CD4-positive, alpha-beta T cell treated with Interleukin-17A for 1 hour (primary cell): Measurements from ENCODE around the gene ZNF14.
"Not testable (repeated sequence)": the region's sequence is repeated elsewhere in the genome, so short reads cannot be mapped to it uniquely, and the experiment has no call there.

Experiments used
- DNase-seq: peaks from one replicate; pipeline ENCODE4 v3.0.0-alpha.2; 2020

The ZNF14 gene

GRCh38 chr19:19686580-19686979 lies 46.3 kb downstream of the ZNF14 start:
- no peak for DNase-seq

- DNase-seq = not testable (repeated sequence)
Observed at GRCh38 chr19:19686119-19686518, 46.8 kb downstream of the ZNF14 start.

- DNase-seq = no peak
Observed at GRCh38 chr19:19679176-19680073, 53.5 kb downstream of the ZNF14 start.

- DNase-seq = no peak
Observed at GRCh38 chr19:19677579-19677978, 55.3 kb downstream of the ZNF14 start.

GRCh38 chr19:19674315-19674714 lies 58.6 kb downstream of the ZNF14 start:
- DNase-seq = no peak

GRCh38 chr19:19672816-19673215 lies 60.1 kb downstream of the ZNF14 start:
- no peak for DNase-seq

- DNase-seq = no peak
Observed at GRCh38 chr19:19670070-19670551, 62.8 kb downstream of the ZNF14 start.

GRCh38 chr19:19668230-19669012 lies 64.5 kb downstream of the ZNF14 start, which contains the start of gene ZNF101:
Gene ZNF101 (plus strand): TSS chr19:19668839. CDS start chr19:19668964, 125 bp downstream.
- DNase-seq = peak; percentile 96

GRCh38 chr19:19665420-19665948 lies 67.4 kb downstream of the ZNF14 start:
- DNase-seq = not testable (repeated sequence)

- peak; percentile 98 for DNase-seq
Observed at GRCh38 chr19:19663256-19664120, 69.4 kb downstream of the ZNF14 start, which contains the start of gene ATP13A1. Gene ATP13A1 (minus strand): TSS chr19:19663676. CDS start chr19:19663666, 10 bp downstream.

- no peak for DNase-seq
Observed at GRCh38 chr19:19662871-19663255, 70.0 kb downstream of the ZNF14 start.

- DNase-seq = peak; percentile 13
Observed at GRCh38 chr19:19662344-19662743, 70.6 kb downstream of the ZNF14 start.

- DNase-seq = peak; percentile 75
Observed at GRCh38 chr19:19661675-19662251, 71.1 kb downstream of the ZNF14 start.

- DNase-seq = no peak
Observed at GRCh38 chr19:19661141-19661674, 71.7 kb downstream of the ZNF14 start.
